ENCODE data around the gene ZNF280D. TPM values are rescaled to one million over a fixed set of nuclear protein-coding genes. Genes with fewer than 3 reads are reported as not detected.

ZNF280D gene
- total RNA-seq, 1 experiment from 2014 or later, result 21.5 TPM

DNA sequence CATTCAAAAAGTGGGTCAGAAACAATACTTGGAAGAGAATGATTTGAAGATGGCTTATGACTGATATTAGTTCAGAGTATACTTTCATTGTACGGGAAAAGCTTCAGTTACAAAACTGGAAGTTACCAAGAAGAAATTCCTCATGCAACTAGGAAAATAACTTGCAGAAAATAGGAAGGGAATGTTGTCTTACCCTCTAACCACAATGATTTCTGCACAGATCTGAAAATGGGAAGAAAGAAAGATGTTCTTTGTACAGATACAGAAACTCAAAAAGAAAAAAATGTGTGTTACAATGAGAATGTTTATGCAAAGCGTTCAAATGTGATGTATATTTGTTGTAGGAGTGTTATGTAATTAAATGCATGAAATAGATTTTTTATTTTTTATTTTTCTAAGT lies 3.7 kb downstream of the ZNF280D start:
- DNase-seq (ENCODE audit: low read depth, low spot score) (no peak), ATAC-seq (no peak)
- CTCF ChIA-PET, result no interaction called here
- H3K36me3 ChIP-seq (ENCODE audit: control insufficient read depth, insufficient read depth, low read length), result no peaks in the 10 kb centered on the region
- H3K4me1 ChIP-seq (ENCODE audit: control insufficient read depth, insufficient read depth, low read length), result peaks cover 7% of the 10 kb centered on the region; the same call in 1 of the 2 replicates
- H3K27ac ChIP-seq (ENCODE audit: low read length), result no peak overlapping the region
- peaks cover 9% of the 10 kb centered on the region; the same call in 1 of the 2 replicates for H3K9me3 ChIP-seq (ENCODE audit: control insufficient read depth, insufficient read depth, low read depth, low read length)
- intact Hi-C loops (cut with micrococcal nuclease; ENCODE audit: unreplicated experiment) (no loop called here), in situ Hi-C loops (cut with HindIII; ENCODE audit: low pct_unique_long_range_greater_than_20kb, low sequenced_read_pairs) (no loop called here)
- no peak overlapping the region for H3K4me3 ChIP-seq (ENCODE audit: low read depth in 2 of 2, low read length in 2 of 2)
- no peak for TF ChIP-seq POLR2AphosphoS5 (IDR thresholded peaks at IDR 0.05; ENCODE audit: low read depth, low read length)
- TF ChIP-seq, protein P1, sequence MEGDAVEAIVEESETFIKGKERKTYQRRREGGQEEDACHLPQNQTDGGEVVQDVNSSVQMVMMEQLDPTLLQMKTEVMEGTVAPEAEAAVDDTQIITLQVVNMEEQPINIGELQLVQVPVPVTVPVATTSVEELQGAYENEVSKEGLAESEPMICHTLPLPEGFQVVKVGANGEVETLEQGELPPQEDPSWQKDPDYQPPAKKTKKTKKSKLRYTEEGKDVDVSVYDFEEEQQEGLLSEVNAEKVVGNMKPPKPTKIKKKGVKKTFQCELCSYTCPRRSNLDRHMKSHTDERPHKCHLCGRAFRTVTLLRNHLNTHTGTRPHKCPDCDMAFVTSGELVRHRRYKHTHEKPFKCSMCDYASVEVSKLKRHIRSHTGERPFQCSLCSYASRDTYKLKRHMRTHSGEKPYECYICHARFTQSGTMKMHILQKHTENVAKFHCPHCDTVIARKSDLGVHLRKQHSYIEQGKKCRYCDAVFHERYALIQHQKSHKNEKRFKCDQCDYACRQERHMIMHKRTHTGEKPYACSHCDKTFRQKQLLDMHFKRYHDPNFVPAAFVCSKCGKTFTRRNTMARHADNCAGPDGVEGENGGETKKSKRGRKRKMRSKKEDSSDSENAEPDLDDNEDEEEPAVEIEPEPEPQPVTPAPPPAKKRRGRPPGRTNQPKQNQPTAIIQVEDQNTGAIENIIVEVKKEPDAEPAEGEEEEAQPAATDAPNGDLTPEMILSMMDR (IDR thresholded peaks at IDR 0.05), result no peak
- TF ChIP-seq SIN3A (IDR thresholded peaks at IDR 0.05; ENCODE audit: borderline replicate concordance, insufficient read depth, low read depth, low read length), result no peak
- no peak for TF ChIP-seq TCF7L2 (IDR thresholded peaks at IDR 0.05; ENCODE audit: low read depth, low read length)
- POLR2A ChIA-PET, result no interaction called here
- no TSS peak for BruUV-seq (replicated peaks)
- H3K27me3 ChIP-seq (ENCODE audit: control insufficient read depth, insufficient read depth, low read length), result no peaks in the 10 kb centered on the region

DNA sequence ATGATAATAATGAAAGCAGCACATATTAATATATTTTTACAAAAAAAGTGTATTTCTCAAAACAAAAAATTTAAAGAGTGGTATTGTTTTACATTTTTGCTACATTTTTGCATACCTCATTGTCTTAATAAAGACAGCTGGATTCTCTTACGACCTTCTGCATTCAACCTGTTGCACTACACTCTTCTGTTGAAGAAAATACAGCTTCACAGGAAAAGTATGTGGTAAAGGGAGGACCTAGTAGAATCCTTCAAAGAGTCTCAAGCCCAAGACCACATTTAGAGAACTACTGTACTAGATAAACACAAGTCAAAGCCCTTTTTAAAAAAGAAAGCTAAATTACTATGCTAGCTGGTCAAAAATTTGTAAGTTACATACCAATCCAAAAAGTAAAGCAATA lies 7.9 kb downstream of the ZNF280D start:
- DNase-seq (ENCODE audit: low read depth, low spot score) (no peak), ATAC-seq (no peak)
- Histone ChIP-seq H3K27ac (ENCODE audit: low read length) (no peak overlapping the region), H3K27me3 (ENCODE audit: control insufficient read depth, insufficient read depth, low read length) (no peaks in the 10 kb centered on the region), H3K9me3 (ENCODE audit: control insufficient read depth, insufficient read depth, low read depth, low read length) (no peaks in the 10 kb centered on the region), H3K4me1 (ENCODE audit: control insufficient read depth, insufficient read depth, low read length) (no peaks in the 10 kb centered on the region; the same call in 1 of the 2 replicates), H3K36me3 (ENCODE audit: control insufficient read depth, insufficient read depth, low read length) (no peaks in the 10 kb centered on the region), H3K4me3 (ENCODE audit: low read depth in 2 of 2, low read length in 2 of 2) (no peak overlapping the region)
- TF ChIP-seq, protein P2, sequence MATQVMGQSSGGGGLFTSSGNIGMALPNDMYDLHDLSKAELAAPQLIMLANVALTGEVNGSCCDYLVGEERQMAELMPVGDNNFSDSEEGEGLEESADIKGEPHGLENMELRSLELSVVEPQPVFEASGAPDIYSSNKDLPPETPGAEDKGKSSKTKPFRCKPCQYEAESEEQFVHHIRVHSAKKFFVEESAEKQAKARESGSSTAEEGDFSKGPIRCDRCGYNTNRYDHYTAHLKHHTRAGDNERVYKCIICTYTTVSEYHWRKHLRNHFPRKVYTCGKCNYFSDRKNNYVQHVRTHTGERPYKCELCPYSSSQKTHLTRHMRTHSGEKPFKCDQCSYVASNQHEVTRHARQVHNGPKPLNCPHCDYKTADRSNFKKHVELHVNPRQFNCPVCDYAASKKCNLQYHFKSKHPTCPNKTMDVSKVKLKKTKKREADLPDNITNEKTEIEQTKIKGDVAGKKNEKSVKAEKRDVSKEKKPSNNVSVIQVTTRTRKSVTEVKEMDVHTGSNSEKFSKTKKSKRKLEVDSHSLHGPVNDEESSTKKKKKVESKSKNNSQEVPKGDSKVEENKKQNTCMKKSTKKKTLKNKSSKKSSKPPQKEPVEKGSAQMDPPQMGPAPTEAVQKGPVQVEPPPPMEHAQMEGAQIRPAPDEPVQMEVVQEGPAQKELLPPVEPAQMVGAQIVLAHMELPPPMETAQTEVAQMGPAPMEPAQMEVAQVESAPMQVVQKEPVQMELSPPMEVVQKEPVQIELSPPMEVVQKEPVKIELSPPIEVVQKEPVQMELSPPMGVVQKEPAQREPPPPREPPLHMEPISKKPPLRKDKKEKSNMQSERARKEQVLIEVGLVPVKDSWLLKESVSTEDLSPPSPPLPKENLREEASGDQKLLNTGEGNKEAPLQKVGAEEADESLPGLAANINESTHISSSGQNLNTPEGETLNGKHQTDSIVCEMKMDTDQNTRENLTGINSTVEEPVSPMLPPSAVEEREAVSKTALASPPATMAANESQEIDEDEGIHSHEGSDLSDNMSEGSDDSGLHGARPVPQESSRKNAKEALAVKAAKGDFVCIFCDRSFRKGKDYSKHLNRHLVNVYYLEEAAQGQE (IDR thresholded peaks at IDR 0.05; ENCODE audit: insufficient read depth in 1 of 2, low read depth in 2 of 2, low read length in 1 of 2), result no peak
- TF ChIP-seq SIN3A (IDR thresholded peaks at IDR 0.05; ENCODE audit: borderline replicate concordance, insufficient read depth, low read depth, low read length) (no peak), TCF7L2 (IDR thresholded peaks at IDR 0.05; ENCODE audit: low read depth, low read length) (no peak), POLR2AphosphoS5 (IDR thresholded peaks at IDR 0.05; ENCODE audit: low read depth, low read length) (no peak)
- TF ChIP-seq, protein P1 (IDR thresholded peaks at IDR 0.05), result no peak
- BruUV-seq (replicated peaks), result no TSS peak
- ChIA-PET CTCF (interaction anchor here (0.5 kb wide), 1 partner anchor 68 kb away, joined by 3 read pairs; no protein-coding TSS in a partner anchor), POLR2A (no interaction called here)
- in situ Hi-C loops (cut with HindIII; ENCODE audit: low pct_unique_long_range_greater_than_20kb, low sequenced_read_pairs), result no loop called here
- intact Hi-C loops (cut with micrococcal nuclease; ENCODE audit: unreplicated experiment), result no loop called here

Measured in Panc1 (cell line).